Omental fat pad (tissue), 4 donors: ENCODE data around the gene HAND1. TPM values are rescaled to one million over a fixed set of nuclear protein-coding genes. Genes with fewer than 3 reads are reported as not detected.

Source experiments
- ATAC-seq: fragments of 150-250 bp; one replicate; pipeline ENCODE4 v1.9.1; 2016; ENCODE audit warnings: mild to moderate bottlenecking, moderate library complexity; ENCODE audit not compliant: low FRiP score
- DNase-seq: peaks from one replicate; pipeline ENCODE4 v3.0.0-alpha.2; 2019; ENCODE audit warnings: low spot score
- total RNA-seq, 4 donors: library from RNA; depleted of rRNA; stranded (reverse); fragments of >200 nt; gene quantifications; one replicate each; pipeline ENCODE4 v1.1.0, GENCODE V29; 2016
- TF ChIP-seq, protein P1 (sequence below), 3 donors: fragments of 450-650 bp; IDR thresholded peaks; one replicate each; pipeline ENCODE4 v1.5.1; 2016 to 2017; ENCODE audit warnings: antibody characterized with exemption in 3 of 3, mild to moderate bottlenecking in 3 of 3, moderate library complexity in 2 of 3

HAND1 gene
- total RNA-seq, 4 donors from 2014 or later, result 0.25 to 1.7 TPM; not detected in 2

DNA sequence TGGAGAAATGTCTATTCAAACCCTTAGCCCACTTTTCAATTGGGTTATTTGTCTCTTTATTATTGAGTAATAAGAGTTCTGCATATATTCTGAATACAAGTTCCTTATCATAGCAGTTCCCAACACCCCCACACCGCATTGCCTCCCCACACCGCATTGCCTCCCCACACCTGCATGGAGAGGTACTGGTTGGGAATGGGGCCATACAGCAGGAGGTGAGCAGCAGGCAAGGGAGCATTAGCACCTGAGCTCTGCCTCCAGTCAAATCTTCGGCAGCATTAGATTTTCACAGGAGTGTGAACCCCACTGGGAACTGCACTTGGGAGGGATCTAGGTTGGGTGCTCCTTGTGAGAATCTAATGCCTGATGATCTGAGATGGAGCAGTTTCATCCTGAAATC is 42.8 kb downstream of the HAND1 start:
- TF ChIP-seq, protein P1, sequence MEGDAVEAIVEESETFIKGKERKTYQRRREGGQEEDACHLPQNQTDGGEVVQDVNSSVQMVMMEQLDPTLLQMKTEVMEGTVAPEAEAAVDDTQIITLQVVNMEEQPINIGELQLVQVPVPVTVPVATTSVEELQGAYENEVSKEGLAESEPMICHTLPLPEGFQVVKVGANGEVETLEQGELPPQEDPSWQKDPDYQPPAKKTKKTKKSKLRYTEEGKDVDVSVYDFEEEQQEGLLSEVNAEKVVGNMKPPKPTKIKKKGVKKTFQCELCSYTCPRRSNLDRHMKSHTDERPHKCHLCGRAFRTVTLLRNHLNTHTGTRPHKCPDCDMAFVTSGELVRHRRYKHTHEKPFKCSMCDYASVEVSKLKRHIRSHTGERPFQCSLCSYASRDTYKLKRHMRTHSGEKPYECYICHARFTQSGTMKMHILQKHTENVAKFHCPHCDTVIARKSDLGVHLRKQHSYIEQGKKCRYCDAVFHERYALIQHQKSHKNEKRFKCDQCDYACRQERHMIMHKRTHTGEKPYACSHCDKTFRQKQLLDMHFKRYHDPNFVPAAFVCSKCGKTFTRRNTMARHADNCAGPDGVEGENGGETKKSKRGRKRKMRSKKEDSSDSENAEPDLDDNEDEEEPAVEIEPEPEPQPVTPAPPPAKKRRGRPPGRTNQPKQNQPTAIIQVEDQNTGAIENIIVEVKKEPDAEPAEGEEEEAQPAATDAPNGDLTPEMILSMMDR (IDR thresholded peaks at IDR 0.05), result no peak
- DNase-seq, result no peak
- ATAC-seq, result no peak

GRCh38 chr5:154430961-154431630 is 46.9 kb downstream of the HAND1 start:
- DNase-seq (no peak), ATAC-seq (no peak)
- TF ChIP-seq, protein P1 (IDR thresholded peaks at IDR 0.05), result no peak

DNA sequence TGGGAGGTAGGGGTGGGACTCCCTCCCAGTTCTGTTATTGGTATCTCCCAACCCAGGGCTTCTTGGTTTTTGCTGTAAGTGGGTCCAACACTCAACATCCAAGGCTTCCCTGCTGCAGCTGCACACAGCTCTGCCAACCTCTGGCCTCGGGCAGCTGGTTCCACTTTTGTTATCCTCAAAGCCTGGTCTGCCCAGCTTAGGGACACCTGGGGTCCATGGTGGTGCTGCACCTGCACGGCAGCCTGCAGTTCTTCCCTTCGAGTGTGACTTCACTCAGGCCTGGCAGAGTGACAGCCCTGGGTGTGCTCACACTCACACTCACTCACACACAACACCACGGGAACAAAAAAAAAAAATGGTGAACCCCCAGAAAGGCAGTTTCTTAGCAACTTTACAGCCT is 47.6 kb downstream of the HAND1 start:
- DNase-seq (no peak), ATAC-seq (no peak)
- TF ChIP-seq, protein P1 (IDR thresholded peaks at IDR 0.05), result no peak

- TF ChIP-seq, protein P1 (IDR thresholded peaks at IDR 0.05), result no peak
- ATAC-seq, result no peak
- no peak for DNase-seq
Measured at GRCh38 chr5:154429341-154429740, 48.7 kb downstream of the HAND1 start.

GRCh38 chr5:154428208-154428607 is 49.8 kb downstream of the HAND1 start:
- ATAC-seq, result no peak
- TF ChIP-seq, protein P1 (IDR thresholded peaks at IDR 0.05), result no peak
- no peak for DNase-seq

Other genes with a start within 250 kb of the HAND1 start
- gene SAP30L, start 32.2 kb downstream of the HAND1 start, total RNA-seq, result 10 to 100 TPM; 20.3 to 53.9 (median 31.2) TPM